ENCODE measurements around the gene ST8SIA6. TPM values are rescaled to one million over a fixed set of nuclear protein-coding genes. Genes with fewer than 3 reads are reported as not detected.

Gene ST8SIA6
- total RNA-seq, 1 donor from 2014 or later, result not detected

- TF ChIP-seq CTCF (IDR thresholded peaks at IDR 0.05), result no peak
- H3K4me1 ChIP-seq, result no peaks in the 10 kb centered on the region
- intact Hi-C loops (cut with DNase I), result loop anchor here (5.0 kb wide), 1 partner anchor 140 kb away; no protein-coding TSS in a partner anchor
- no peak for DNase-seq (ENCODE audit: low spot score in 2 of 2)
- H3K27me3 ChIP-seq, result no peaks in the 10 kb centered on the region
- H3K36me3 ChIP-seq, result no peaks in the 10 kb centered on the region
- no peaks in the 10 kb centered on the region for H3K9me3 ChIP-seq
- no peak overlapping the region for H3K4me3 ChIP-seq
- no peak overlapping the region for H3K27ac ChIP-seq
These were observed 162.0 kb downstream of the ST8SIA6 start for GRCh38 chr10:17292375-17292774.

- H3K27ac ChIP-seq, result no peak overlapping the region
These were observed 164.2 kb downstream of the ST8SIA6 start for GRCh38 chr10:17290226-17290625.

GRCh38 chr10:17289763-17290162 lies 164.6 kb downstream of the ST8SIA6 start:
- Histone ChIP-seq H3K27me3 (no peaks in the 10 kb centered on the region), H3K36me3 (no peaks in the 10 kb centered on the region), H3K9me3 (no peaks in the 10 kb centered on the region), H3K27ac (no peak overlapping the region), H3K4me3 (no peak overlapping the region), H3K4me1 (no peaks in the 10 kb centered on the region)
- DNase-seq (ENCODE audit: low spot score in 2 of 2), result no peak
- TF ChIP-seq CTCF (IDR thresholded peaks at IDR 0.05), result no peak
- intact Hi-C loops (cut with DNase I), result loop anchor here (5.0 kb wide), 1 partner anchor 143 kb away; no protein-coding TSS in a partner anchor

More at GRCh38 chr10:17290226-17290625, 164.2 kb downstream of the ST8SIA6 start:
- H3K27me3 ChIP-seq, result no peaks in the 10 kb centered on the region
- intact Hi-C loops (cut with DNase I), result loop anchor here (5.0 kb wide), 1 partner anchor 142 kb away; no protein-coding TSS in a partner anchor
- TF ChIP-seq CTCF (IDR thresholded peaks at IDR 0.05), result no peak
- H3K36me3 ChIP-seq, result no peaks in the 10 kb centered on the region
- DNase-seq (ENCODE audit: low spot score in 2 of 2), result no peak
- H3K4me3 ChIP-seq, result no peak overlapping the region
- H3K4me1 ChIP-seq, result no peaks in the 10 kb centered on the region
- no peaks in the 10 kb centered on the region for H3K9me3 ChIP-seq

- no peak for TF ChIP-seq CTCF (IDR thresholded peaks at IDR 0.05)
- H3K27me3 ChIP-seq, result no peaks in the 10 kb centered on the region
- H3K4me1 ChIP-seq, result no peaks in the 10 kb centered on the region
- H3K9me3 ChIP-seq, result no peaks in the 10 kb centered on the region
- no peak overlapping the region for H3K4me3 ChIP-seq
- intact Hi-C loops (cut with DNase I), result no loop called here
- DNase-seq (ENCODE audit: low spot score in 2 of 2), result no peak
- H3K27ac ChIP-seq, result no peak overlapping the region
- no peaks in the 10 kb centered on the region for H3K36me3 ChIP-seq
These were observed 167.5 kb downstream of the ST8SIA6 start for GRCh38 chr10:17286562-17287550.

- Histone ChIP-seq H3K9me3 (no peaks in the 10 kb centered on the region), H3K36me3 (no peaks in the 10 kb centered on the region), H3K4me3 (no peak overlapping the region), H3K4me1 (no peaks in the 10 kb centered on the region), H3K27me3 (no peaks in the 10 kb centered on the region), H3K27ac (no peak overlapping the region)
- TF ChIP-seq CTCF (IDR thresholded peaks at IDR 0.05), result no peak
- intact Hi-C loops (cut with DNase I), result no loop called here
- DNase-seq (ENCODE audit: low spot score in 2 of 2), result no peak
These were observed 172.1 kb downstream of the ST8SIA6 start for GRCh38 chr10:17282311-17282710.

All from ascending aorta (tissue), 2 donors.